Activated T-helper 1 cell treated with anti-CD3 and anti-CD28 coated beads, Interleukin-2, amount 50 U/mL, for 16 hours (primary cell): Measurements from ENCODE around the gene SLC25A39.
"Not testable (repeated sequence)": the region's sequence is repeated elsewhere in the genome, so short reads cannot be mapped to it uniquely, and the experiment has no call there.

Source experiments
- DNase-seq, 2 donors: peaks; one replicate each; pipeline ENCODE4 v3.0.0-alpha.2; 2020; ENCODE audit warnings: low read depth in 1 of 2, low spot score in 1 of 2

Gene SLC25A39

DNA sequence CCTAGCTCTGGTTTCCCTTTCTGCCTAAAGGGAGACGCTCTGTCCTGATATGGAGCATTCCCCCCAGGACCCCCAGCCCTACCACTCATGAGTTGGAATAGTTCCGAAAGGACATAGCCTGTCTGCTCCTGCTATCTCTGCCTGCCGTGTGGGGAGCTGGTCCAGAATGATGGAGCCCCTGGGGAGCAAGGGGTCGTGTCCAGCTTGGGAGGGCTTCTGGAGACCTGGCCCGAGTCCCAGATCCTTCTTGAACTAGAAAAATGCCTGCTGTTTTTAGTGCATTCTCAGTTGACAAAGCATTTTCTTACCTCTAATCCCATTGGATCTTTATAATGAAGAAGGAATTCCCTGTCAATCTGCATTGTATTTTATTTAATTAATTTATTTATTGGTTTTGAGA is 11.3 kb upstream of the SLC25A39 start:
- no peak for DNase-seq

DNA sequence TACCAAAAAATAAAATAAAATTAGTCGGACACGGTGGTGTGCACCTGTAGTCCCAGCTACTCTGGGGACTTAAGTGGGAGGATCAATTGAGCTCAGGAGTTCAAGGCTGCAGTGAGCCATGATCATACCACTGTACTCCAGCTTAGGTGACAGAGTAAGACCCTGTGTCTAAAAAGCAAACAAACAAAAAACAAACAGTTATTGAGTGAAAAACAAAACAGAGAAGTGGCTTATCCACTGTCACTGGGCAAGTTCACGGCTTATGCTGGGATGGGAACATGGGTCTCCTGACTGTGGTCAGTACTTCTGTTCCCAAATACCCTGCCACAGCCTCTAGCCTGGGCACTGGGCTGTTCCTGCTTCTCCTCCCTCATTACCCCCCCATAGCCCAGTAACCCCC is 10.9 kb upstream of the SLC25A39 start:
- DNase-seq: no peak

- no peak for DNase-seq
Measured at GRCh38 chr17:44334727-44335126, 10.1 kb upstream of the SLC25A39 start.

DNA sequence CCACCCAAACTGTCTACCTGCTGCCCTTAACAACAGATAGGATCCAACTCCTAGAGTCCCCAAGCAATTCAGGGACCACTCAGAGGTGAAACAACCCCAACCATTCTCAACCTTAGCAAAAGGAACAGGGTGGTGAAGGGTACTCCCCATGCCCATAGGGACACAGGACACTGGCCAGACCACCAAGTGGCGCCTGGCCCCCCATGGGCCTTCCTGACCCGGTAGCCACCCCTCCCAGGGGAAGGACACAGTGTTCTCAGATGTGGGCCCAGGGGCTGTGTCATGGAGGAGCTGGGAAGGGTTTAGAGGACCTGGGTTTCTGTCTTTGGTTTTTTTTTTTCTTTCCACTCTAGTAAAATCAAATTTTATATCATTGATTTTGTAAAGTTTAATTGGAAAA is 9.7 kb upstream of the SLC25A39 start:
- no peak for DNase-seq

- no peak for DNase-seq
Measured at GRCh38 chr17:44333371-44333770, 8.7 kb upstream of the SLC25A39 start.

- peak; percentile 34 to 48 for DNase-seq
Measured at GRCh38 chr17:44331249-44331760, 6.7 kb upstream of the SLC25A39 start.

- not testable (repeated sequence) for DNase-seq
Measured at GRCh38 chr17:44330263-44330662, 5.6 kb upstream of the SLC25A39 start.

- DNase-seq: not testable (repeated sequence)
Measured at GRCh38 chr17:44329516-44329915, 4.9 kb upstream of the SLC25A39 start.

DNA sequence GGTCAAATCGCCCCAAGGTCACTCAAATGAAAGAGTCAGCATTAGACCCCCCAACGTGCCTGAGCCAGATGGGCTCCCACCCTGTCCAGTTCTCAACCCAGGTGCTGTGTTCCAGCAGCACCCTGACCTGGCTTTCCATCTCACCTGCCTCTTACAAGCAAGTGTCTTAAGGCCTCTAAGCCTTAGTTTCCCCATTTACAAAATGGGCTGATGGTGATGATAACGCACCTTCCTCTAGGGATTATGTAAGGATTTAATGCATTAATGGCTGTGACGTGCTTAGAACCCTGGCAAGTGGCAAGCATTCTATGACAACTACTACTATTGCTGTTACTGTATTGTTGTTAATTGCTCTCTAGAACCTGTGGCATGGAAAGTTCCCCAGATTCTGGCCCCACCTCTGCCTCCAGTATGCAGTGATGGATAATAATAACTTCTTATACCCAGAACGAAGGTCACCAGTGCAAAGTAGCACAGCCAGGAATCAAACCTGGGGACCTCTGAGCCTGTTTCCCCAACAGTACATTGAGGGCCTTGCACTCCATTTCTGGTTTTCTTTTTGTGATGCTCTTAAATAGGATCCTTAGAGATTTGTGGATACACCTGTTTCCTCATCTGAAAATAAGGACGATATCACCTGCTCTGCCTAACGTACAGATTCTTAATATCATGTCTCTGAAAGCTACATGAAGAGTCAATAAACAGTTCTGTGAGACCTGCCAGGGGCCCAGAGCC is 3.3 kb upstream of the SLC25A39 start:
- no peak for DNase-seq

- peak; percentile 87 for DNase-seq
Measured at GRCh38 chr17:44326861-44327444, 2.3 kb upstream of the SLC25A39 start.

GRCh38 chr17:44324092-44324570 is 492 bp downstream of the SLC25A39 start:
- no peak for DNase-seq

DNA sequence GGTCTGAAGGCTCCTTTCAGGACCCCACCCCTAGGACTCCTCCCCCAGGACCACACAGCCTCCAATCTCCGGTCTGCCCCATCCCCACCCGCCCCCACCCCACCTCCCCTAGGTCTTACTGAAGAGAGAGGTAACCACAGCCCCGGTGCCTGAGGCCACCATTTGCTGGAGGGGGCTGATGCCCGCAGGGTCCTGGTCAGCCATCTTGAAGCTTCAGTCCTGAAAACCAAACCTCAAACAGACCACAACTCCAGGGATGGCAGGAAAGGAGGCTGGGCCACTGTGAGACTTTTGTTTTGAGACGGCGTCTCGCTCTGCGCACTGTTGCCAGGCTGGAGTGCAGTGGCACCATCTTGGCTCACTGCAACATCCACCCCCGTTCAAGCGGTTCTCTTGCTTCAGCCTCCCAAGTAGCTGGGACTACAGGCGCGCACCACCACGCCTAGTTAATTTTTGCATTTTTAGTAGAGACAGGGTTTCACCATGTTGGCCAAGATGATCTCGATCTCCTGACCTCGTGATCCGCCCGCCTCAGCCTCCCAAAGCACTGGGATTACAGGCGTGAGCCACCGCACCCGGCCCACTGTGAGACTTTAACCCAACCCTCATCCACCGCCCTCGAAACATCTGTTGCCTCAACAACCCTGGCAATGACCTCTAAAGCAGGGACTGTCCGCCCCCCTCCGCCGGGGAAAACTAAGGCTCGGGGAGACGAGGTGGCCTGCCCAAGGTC is 1.1 kb downstream of the SLC25A39 start:
- DNase-seq: no peak

DNA sequence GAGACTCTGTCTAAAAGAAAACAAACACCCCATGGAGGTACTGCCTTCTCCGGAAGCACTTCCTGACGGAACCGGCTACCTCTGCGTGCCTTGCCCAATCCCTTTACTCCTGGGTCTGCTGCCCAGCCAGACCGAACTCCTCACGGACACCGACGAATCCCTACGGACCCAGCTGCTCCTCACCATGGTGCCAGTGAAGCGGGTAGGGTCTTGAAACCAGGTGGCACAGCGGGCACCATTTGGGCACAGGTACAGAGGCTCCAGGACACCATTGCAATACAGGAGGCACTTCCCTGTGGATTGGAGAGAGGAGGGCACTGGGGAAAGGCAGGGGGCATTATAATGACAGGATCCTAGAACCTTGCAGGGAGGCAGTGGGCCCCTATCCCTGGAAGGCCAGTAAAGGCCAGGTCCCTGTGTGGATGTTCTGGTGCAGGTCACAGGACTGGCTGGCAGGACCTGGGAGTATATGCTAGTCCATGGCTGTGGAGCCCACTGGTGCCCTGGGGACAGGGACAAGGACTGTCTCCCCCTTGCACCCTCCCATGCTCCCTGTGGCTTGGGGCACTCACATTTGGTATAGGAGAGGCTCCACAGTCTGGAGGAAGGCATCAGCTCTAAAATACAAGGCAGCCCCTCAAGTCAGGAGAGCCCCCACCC is 2.3 kb downstream of the SLC25A39 start:
- no peak for DNase-seq

DNA sequence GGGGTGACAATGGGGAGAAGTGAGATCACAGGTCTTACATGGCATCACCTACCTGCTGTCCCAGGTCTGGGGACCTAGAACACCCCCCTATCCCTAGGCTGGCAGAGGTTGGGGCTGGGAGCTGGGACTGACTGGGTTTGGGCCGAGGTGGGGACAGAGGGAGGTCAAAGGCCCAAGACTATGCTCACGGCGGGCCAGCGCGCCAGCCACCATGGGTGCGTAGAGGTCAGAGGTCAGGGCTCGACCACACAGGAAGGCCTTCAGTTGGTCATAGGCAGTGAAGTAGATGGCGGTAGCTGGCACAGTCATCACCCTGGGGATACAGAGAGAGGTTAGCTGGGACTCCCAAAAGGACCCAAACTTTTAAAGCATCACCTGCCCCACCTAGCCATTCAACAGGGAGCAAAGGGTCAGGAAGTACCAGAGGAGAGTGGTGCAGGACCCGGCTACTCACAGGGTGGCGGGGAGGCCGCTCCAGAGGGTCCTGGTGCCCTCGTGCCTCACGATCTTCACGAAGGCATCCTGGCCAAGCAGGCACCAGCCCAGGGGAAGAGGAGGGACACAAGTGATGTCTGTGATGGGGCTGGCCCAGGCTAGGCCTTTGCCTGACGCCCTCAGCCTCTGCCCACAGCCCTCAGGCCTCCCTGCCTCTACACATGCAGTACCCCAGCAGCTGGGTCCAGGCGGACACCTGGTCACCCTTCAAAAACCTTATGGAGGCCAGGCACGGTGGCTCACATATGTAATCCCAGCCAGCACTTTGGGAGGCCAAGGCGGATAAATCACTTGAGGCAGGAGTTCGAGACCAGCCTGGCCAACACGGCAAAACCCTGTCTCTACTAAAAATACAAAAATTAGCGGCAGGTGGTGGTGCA is 3.1 kb downstream of the SLC25A39 start:
- DNase-seq: no peak

DNA sequence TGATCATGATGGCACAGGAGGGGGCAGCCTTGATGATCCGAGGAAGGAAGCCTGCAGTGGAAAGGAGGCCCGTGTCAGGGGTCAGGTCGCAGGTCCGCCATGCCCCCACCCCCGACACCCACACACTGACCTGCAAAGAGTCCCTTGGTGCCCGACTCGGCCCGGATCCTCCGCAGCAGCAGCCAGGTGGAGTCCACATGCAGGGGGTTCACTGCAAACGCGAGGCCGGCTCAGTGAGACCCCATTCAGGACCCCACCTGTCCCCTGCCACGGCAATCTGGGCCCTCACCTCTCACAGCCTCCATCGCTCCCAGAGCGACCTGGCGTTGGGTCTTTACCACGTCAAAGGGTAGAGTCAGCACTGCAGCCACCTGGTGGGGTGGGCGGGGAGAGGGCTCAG is 4.6 kb downstream of the SLC25A39 start:
- no peak for DNase-seq

- DNase-seq: no peak
Measured at GRCh38 chr17:44318077-44318892, 6.3 kb downstream of the SLC25A39 start.

GRCh38 chr17:44317545-44317944 is 7.1 kb downstream of the SLC25A39 start:
- DNase-seq: no peak

DNA sequence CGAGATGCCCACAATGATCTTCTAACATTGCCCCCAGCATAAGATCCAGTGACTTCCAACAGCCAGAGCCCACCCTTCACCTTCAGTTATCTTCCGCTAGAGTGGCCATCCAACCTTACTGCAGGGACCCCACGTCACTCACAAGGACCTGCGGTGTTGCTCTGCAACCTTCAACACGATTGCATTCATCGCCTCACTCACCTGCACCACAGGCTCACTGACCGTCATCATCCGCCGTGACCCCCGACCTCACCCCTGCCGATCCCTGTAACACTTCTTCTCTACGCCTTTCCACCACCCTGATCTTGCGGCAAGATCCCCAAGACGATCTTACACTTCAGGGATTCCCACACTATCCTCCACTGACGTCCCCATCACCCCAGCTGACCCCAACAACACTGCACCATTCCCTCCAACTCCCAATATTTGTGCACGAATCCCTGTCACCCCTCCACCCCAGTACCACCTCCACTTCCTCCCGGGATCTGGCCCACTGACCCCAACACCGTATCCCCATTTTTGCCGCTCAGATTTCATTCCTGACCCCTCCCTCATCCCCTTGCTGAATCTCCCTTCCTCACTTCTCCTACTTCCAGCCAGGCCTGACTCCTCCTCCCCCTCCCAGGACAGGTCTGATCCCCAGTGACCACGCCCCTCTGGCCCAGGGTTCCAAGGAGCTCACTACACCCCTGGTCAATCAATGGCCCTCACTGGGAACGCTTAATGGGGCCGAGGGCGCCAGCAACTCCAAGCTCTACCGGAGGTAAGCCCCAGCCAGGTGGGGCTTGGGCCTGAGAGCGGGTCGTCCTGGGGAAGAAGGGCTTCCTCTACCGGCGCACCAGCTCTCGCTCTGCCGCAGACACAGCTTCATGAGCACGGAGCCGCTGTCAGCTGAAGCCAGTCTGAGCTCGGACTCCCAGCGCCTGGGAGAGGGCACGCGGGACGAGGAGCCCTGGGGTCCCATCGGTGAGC is 8.6 kb downstream of the SLC25A39 start:
- DNase-seq: no peak
